DMS114 treated with DMSO at 0.1 percent for 48 hours (cell line): ENCODE data around the gene WDR37.

Experiments
- DNase-seq: peaks from one replicate; lab custom pipeline; 2025; ENCODE audit not compliant: unreplicated experiment; lab: John Stamatoyannopoulos, UW

Gene WDR37

DNA sequence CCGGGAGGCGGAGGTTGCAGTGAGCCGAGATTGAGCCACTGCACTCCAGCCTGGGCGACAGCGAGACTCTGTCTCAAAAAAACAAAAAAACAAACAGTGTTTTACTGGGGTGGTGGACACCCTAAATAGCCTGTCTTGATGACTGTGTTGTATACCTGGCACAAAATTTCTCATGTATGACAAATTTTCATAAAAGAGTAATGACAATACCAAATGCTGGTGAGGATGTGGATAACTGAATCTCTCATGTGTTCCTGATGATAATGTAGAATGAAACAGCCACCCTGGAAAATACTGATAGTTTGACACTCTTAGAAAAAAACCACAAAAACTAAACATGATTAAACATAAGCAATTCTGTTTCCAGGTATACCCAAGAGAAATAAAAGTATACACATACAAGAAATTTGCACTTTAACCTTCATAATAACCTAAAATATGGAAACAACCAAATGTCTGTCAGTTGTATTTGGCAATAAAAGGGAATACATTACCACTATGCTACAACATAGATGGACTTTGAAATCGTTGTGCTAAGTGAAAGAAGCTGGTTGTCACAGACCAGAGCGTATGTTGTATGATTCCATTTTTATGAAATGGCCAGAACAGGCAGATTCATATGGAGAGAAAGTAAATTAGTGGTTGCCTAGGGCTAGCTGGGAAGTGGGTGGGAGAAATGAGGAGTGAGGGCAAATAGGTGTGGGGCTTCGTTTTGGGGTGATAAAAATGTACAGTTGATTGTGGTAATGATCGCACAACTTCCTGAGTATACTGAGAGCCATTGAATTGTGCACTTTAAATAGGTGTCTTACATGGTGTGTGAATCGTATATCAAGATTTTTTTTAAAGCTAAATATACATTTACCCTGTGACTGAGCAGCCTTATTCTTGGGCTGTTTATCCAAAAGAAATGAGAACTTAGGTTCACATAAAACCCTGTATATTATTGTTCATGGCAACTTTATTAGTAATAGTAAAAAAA, 12.5 kb downstream of the WDR37 start:
- DNase-seq, result no peak

DNA sequence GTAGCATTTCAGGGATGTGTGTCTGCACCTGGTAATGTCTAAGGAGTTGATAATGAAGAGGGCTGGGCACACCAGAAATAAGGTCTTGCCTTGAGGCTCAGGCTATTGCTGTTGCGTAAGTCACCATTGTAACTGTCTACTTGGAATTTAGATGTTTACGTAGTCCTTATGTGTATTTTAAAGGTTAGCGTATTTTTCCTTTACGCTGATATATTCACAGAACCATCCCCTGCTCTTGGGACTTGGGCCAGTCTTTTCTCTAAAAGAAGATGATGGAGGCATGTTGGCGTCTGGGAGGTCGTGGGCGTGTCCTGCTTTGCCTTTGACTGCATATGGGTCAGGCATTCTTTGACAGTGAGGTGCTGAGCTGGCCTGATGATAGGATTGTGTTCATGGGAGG, 14.7 kb downstream of the WDR37 start:
- no peak for DNase-seq

DNA sequence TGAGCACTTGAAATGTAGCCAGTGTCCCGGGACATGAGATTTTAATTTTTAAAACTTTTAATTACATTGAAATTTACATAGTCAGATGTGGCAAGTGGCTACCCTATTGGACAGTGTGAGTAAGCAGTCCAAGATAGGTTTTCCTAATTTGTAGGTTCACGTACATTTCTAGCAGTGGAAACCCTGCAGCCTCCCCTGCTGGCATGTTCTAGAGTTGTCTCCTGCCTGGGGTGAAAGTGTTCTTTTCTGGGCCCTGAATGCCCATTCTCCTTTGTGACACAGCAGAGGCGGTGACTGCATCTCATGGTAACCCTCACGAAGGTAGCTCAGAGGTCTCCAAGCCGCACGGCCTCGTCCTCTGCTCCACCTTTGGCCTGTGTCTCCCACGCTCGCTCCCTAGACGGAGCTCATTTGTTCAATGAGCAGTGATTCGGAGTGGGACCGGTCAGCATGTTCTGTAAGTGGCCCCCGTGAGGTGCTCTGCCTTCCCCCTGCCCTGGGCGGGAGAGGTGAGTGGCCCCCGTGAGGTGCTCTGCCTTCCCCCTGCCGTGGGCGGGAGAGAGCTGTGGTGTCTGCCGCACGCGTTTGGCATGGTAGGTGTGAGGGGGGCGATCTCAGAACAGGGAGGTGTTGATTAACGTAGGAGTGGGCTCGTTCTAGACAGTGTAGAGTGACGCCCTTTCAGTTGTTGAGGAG, 18.0 kb downstream of the WDR37 start:
- no peak for DNase-seq

DNA sequence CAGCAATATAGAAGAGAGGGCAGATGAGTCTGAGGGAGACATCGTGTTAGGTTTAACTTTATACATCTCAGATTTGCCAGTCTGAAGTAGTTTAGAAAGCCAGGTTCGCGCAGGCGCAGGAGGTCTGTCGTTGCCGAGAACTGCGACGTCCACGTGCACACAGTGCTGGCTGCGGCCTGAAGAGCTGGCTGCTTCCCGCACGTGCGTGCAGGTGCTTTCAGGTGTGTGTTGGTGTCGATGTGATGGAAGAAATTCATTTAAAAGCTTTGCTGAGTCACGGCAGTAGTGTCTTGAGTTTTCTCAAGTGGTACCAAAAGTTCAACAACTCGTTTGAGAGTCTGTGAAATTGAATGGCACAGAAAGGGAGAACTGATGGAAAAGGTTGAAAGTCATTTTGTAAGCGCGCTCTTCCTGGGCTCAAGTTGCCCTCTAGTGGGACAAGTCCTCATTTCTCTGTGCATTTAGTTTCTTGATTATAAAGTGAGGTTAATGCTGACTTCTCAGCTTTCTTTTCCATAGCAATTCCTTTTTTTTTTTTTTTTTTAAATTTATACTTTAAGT, 18.6 kb downstream of the WDR37 start:
- peak; percentile 19 for DNase-seq

DNA sequence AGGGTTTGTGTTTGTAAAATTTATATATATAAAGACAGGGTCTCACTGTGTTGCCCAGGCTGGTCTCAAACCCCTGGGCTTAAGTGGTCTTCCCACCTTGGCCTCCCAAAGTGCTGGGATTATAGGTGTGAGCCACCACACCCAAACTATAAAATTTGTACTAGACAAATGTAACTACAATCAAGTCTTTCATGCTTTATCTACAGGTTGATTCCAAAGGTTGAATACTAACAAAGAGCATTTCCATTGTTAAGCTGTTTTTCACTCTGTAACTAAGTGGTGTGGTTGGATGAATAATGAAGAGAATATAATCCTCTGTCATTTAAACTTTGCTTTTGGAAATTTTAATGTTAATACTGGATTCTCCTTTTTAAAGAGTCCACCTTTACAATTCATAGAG, 22.5 kb downstream of the WDR37 start:
- no peak for DNase-seq

DNA sequence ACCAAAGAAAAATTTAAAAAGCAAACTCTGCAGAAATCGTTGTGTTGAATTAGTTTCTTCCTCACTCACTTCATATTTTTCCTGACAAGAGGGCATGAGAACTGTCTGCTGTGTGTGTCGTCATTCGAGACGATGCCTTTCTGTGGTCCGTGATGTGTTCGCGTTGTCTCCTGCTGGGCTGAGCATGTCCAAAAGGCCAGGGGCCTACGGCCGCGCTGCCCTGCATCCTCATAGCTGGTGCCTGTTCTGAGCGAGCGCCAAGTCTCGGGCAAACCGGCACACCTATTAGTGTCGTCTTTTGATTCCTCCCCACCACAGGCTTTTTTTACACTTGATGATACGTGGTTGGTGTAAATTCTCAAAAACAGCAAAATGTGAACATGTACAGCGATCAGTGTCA, 27.4 kb downstream of the WDR37 start:
- no peak for DNase-seq

DNA sequence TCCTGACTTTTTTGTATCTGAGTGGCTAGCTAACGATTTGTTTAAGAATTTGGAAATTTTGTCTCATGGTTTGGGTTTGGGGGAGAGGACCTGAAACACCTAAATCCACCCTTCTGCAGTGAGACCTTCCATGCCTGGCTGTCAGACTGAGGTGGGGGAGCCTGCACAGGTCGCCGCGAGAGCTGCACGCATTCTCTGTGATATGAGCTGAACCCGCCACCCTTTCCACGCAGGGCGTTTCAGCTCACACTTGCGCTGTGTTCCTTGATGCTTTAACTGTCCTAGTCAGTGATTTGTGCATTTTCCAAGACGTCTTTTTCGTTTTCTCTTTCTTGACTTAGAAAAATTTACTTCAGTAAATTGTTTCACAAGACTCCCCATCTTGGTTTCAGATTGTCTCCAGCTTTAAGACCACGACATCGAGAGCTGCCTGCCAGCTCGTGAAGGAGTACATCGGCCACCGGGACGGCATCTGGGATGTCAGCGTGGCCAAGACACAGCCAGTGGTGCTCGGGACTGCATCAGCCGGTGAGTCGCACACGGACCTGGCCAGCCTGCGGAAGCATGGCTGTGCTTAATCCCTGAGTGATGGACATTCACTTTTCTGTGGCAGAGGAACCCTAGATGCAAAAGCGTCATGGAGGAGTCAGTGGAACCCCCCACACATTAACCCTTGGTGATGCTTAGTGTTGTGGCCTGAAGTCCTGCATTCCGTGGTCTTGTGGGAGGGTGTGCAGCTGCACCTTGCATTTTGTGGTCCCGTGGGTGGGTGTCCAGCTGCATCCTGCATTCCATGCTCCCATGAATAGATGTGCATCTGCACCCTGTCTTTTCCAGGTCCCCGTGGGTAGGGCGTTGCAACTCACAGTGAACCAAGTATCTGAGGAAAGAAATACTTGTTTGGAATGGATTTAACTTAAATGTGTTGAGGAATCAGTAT, 28.1 kb downstream of the WDR37 start:
- no peak for DNase-seq

DNA sequence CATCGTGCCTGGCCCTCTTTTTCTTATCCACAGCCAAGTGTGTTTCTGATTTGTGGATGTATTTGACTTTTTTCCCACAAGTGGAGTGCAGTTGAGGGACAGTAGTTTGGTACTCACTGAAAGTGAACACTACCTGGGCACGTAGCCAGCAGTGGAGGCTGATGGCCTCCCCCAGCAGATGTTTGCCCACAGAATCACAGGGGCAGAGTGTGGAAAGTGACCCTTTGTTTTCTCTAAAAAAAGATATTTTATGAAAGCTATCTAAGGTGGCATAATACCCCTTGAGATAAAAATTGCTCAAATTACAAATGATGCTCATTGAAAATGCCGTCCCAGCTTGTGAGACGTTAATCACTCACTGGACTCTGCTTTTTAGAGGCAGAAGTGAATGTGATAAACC, 29.1 kb downstream of the WDR37 start:
- no peak for DNase-seq

DNA sequence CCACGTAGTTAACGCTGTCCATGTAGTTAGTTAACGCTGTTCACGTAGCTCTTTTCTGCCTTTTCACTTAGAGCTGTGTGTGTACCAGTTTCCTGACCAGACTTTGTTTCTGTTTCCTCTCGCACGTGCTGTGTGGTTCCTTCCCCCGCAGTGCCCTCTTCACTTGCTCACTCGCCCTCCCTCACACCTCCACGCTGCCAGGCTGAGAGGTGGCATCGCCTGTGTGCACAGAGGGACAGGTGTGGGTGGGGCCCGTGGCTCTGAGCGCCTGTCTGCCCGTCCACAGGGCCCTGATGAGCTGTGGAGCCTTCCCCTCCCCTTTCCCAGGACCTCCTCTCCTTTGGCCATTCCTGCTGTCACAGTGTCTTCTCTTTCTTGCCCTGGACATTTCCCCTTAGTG, 30.6 kb downstream of the WDR37 start:
- no peak for DNase-seq

DNA sequence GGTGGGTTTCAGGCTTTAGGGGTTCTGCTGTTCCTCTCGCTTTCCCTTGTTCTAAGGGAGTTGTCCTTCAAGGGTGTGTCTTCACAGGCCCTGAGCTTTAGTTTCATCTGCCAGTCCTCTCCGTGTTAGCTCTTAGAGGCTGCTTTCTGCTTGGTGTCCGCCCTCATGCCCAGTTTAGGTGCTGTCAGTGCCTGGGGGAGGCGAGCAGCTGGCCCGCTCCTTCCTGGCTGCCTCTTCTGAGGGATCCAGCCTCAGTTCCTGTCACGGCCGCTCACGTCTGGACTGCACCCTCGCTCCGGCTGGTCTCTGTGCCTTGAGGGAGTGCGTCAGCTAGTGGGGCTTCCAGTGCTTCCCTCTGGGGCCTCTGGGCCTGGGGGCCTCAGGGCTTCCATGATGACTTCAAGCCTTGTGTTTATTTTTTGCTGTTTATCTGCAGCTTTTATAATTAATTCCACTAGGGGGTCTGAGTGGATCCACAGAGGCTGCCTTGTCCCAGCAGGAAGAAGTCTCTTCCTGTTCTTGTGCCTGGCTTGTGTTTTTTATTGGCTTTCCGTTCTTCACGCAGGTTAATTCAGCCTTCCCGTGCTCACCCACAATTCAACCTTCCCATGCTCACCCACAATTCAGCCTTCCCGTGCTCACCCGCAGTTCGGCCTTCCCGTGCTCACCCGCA, 33.0 kb downstream of the WDR37 start:
- DNase-seq, result no peak

DNA sequence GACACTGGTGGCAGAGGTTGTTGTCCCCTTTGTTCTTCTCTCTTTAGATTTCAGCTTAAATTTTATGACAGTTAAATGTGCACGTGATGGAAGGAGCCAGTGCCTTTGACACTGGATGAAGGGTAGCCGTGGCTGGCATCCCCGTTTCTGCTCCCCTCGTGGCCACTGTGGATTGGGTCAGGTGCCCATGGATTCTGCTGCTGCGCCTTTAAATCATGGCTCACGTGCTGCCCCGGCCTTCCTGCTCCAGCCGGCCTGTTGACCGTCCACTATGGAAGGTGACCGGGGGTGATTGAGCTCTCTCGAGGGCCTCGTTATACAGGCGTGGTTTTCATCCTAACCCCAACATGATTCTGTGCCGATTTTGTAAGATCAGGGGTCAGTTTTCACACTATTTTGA, 34.5 kb downstream of the WDR37 start:
- DNase-seq, result no peak

DNA sequence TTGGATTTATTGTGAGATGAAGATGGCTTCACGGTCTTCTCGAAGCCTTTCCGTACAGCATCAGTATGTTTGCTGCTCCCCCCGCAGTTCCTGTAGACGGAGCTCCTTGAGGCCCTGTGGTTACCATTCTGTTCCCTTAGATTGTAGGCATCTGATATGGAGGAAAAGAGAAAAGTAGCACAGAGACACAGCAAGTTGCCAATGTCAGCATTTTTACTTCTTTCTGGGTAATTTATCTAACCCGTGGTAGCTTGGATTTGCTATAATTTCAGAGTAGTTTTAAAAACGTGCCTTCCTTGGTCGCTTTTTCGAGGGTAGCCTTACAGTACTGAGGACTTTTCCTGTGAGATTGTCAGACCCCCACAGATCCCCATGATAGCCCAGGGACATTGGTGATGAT, 37.5 kb downstream of the WDR37 start:
- DNase-seq, result no peak

DNA sequence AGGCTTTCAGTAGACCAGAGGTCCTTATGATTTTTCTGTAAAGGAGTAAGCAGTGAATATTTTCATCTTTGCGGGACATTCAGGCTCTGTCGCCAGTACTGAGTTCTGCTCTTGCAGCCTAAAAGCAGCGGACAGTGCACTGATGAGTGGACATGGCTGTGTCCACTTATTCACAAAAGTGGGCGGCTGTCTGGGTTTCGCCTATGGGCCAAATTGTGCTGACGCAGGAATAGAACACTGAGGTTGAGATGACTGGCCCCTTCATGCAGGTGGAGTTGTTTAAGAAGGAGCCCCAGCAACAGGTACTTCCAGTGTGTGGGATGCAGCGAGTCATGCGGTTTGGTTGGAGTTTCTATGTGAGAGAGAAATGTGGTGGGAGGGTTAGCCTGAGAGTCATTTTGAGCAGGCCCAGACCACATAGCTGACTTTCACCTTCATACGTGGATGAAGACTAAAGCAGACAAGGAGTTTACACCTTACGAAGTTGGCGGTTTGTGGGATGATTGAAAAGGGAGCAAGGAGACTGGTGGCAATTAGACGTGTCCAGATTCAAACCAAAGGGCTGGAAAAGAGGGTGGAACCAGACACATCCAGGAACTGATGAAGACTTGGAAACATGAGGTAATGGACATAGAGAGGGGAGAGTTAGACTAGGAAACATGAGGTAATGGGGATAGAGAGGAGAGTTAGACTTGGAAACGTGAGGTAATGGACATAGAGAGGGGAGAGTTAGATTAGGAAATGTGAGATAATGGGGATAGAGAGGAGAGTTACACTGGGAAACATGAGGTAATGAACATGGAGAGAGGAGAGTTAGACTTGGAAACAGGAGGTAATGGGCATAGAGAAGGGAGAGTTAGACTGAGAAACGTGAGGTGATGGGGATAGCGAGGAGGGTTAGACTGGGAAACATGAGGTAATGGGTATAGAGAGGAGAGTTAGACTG, 38.2 kb downstream of the WDR37 start:
- DNase-seq, result no peak

DNA sequence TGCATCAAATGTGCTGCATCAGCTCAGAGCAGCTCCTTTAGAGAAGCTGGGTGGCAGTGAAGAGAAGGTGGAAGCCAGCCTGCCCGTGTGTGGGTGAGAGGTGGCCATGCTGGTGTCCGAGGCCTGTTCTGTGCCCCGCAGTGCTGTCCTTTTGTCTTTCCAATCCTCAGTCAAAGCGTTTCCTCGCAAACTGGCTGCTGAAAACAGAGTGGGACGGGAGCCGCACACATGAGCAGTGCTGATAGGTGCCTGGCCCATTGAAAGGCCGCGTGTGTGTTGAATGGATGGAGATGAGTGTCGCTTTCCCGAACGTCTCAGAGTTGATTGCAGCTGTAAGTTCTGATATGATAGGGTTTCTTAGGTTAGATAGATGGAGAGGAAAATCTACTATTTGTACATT, 39.3 kb downstream of the WDR37 start:
- DNase-seq, result no peak

DNA sequence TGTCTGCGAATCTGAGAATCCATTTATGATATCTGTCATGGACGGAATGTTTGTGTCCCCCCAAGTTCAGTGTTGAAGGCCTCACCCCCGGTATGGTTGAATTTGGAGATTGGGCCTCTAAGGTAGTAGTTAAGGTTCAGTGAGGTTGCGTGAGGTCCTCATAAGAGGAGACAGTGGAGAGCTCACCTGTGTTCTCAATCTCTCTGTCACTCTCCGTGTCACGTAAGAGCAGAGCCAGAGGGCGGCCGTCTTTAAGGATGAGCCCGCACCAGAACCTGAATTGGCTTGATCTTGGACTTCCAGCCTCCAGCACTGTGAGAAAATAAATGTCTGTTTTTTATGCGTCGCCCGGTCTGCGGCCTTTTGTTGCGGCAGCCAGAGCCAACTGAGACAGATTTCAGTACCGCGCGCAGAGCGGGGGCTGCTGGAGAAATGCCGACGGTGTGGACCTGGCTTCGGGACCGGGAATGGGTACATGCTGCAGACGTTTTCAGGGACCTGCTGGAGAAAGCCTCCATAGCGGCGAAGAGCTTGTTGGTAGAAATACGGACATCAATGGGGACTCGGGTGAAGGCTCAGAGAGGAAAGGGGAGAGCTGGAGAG, 40.2 kb downstream of the WDR37 start:
- DNase-seq, result no peak

DNA sequence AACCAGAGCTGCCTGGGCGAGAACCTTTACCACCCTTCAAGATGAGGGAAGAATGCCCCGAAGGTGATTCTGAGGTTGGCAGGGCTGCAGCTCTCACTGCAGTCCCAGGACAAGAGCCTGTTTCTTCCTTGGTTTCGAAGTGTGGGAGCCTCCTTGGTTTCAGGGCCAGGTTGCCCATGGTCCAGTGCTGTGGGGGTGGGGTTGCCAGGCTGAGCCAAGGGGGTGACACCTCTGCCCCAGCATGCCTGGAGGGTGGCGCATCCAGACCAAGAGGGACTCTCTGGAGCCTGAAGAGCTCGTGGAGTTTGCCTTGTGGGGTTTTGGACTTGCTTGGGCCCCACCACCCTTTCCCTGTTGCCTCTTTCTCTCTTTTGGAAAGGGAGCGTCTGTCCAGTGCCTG, 41.3 kb downstream of the WDR37 start:
- DNase-seq, result no peak

DNA sequence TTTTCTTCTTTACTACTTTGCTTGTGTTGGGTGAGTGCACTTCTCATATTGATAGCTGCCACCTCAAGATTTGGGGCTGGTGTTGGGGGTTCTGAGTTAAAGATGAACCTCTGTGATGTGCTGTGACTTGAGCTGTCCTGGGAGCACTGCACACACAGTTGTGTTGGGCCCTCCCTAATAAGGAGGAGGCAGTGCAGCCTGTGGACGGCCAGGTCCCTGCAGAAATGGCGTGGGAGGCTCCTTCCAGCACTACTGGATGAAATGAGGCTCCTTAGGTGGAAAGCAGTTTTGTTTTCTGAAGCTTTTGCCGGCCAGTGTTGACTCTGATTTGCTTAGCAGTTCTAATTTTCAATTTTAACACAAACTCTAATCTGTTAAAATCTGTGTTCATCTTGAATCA, 44.0 kb downstream of the WDR37 start:
- DNase-seq, result no peak

DNA sequence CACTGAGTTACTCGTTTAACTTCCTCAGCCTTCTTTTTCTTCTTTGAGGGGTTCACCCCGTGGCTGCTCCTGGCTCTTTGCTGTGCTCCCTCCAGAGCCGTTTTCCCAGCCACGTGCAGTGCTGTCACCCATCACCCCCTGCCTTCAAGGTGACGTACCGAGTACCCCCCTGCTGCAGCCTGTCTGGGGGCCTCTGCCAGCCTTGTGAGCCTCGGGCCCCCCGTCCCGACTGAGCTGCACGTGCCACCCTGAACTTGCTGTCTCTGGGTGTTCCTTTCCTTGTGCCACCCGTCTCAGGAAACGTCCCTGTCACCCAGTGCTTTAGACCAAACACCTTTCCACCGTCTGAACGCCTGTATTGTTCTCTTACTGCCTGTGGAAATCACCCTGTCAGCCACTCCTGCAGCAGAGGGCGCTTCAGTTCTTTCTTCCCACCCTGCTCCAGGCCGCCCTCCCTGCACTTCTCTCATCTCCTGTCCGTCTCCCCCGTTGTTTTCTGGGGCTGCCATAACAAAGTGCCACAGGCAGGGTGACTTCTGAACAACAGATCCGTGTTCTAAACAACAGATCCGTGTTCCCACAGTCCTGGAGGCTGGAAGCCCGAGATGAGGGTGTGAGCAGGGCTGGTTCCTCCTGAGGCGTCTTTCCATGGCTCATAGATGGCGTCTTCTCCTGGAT, 44.6 kb downstream of the WDR37 start:
- DNase-seq, result no peak
